Stimulated activated naive CD4-positive, alpha-beta T cell treated with Interleukin-2 at 50 U/mL for 16 hours (primary cell): ENCODE measurements around the gene PIGT.
"Not testable (repeated sequence)": the region's sequence is repeated elsewhere in the genome, so short reads cannot be mapped to it uniquely, and the experiment has no call there.

ENCODE experiments used
- DNase-seq: peaks from one replicate; lab custom pipeline; 2025; lab: John Stamatoyannopoulos, UW

Gene PIGT

GRCh38 chr20:45462711-45463509, 47.0 kb downstream of the PIGT start:
- DNase-seq, result no peak

GRCh38 chr20:45463709-45464108, 47.8 kb downstream of the PIGT start:
- DNase-seq, result no peak

- DNase-seq, result no peak
These were observed 49.7 kb downstream of the PIGT start for GRCh38 chr20:45465491-45466266.

GRCh38 chr20:45467172-45467571, 51.2 kb downstream of the PIGT start:
- DNase-seq, result no peak

GRCh38 chr20:45467861-45468260, 51.9 kb downstream of the PIGT start:
- DNase-seq, result no peak

GRCh38 chr20:45469336-45470261, 53.7 kb downstream of the PIGT start, which contains the start of gene WFDC2:
Gene WFDC2, plus strand, starts transcription at chr20:45469753. Its CDS starts 29 bp downstream, at chr20:45469782.
- DNase-seq, result no peak

- DNase-seq, result no peak
These were observed 54.5 kb downstream of the PIGT start for GRCh38 chr20:45470262-45470931.

GRCh38 chr20:45470937-45471336, 55.0 kb downstream of the PIGT start:
- no peak for DNase-seq

GRCh38 chr20:45472286-45472685, 56.3 kb downstream of the PIGT start:
- DNase-seq, result not testable (repeated sequence)
